Testis (tissue), 2 donors: ENCODE results near the gene CCDC15.

Source experiments
- POLR2A ChIP-seq: fragments of 450-650 bp; IDR thresholded peaks from one replicate; pipeline ENCODE4 v1.6.1; 2017; ENCODE audit warnings: antibody characterized with exemption, mild to moderate bottlenecking, moderate library complexity
- TF ChIP-seq, protein P1 (sequence below), 3 experiments: fragments of 450-650 bp in 2 of 3; fragments of 200-600 bp in 1 of 3; sonication (generic) in 1 of 3; IDR thresholded peaks; one replicate each; pipeline ENCODE4 v1.5.1; 2016 to 2019; ENCODE audit warnings: antibody characterized with exemption in 3 of 3, mild to moderate bottlenecking in 2 of 3, moderate library complexity in 1 of 3

DNA sequence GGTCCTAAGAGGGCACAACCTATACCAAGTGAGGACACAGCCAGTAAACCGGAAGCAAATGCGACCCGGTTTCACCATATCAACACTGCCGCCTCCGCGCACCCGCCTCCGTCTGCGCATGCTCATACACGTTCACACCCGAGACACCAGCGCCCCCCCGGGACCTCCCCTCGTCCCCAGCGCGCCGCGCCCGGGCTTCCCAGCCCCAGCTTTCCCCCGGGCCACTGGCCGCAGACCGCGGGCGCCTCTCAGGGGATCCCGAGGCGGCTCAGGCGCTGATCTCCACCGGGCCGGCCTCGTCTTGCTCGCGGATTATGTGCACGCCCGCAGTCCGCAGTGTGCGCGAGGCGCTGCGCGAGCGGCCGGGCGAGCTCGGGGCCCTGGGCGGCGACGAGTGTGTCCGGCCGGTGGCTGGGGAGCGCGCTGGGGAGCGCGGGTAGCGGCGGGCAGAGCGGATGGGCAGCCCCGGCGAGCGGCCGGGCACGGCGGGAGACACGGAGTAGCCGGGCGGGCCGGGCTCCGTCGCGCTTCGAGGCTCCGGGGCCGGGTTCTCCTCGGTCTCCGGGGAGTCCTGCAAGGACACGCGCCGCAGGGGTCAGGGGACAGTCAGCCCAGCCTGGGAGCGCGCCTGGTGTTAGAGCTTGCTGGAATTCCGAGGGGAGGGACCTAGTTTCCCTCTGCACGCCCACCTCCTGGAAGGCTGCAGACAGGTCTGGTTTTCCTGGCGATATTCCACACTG lies 33.0 kb upstream of the CCDC15 start:
- TF ChIP-seq POLR2A: no peak
- TF ChIP-seq, protein P1, sequence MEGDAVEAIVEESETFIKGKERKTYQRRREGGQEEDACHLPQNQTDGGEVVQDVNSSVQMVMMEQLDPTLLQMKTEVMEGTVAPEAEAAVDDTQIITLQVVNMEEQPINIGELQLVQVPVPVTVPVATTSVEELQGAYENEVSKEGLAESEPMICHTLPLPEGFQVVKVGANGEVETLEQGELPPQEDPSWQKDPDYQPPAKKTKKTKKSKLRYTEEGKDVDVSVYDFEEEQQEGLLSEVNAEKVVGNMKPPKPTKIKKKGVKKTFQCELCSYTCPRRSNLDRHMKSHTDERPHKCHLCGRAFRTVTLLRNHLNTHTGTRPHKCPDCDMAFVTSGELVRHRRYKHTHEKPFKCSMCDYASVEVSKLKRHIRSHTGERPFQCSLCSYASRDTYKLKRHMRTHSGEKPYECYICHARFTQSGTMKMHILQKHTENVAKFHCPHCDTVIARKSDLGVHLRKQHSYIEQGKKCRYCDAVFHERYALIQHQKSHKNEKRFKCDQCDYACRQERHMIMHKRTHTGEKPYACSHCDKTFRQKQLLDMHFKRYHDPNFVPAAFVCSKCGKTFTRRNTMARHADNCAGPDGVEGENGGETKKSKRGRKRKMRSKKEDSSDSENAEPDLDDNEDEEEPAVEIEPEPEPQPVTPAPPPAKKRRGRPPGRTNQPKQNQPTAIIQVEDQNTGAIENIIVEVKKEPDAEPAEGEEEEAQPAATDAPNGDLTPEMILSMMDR (IDR thresholded peaks at IDR 0.05): no peak
